ENCODE results near the gene SGCG.

Gene SGCG

DNA sequence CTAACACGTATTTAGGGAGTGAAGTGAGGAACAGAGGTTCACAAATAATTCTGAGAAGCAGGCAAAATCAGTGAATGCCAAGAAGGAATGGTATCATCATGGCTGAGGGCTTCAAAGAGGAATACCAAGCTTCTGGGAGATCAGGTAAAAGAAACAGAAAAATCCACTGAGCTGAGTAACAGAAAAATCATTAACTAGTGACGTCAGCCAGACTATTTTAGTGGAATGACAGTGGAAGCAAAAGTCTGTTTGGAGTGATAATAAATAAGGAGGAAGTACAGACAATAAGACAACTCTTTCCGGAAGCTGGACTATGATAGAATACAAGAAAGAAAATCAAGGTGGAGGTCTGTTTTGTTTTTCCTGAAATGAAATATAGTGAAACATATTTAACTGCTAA is 169.2 kb downstream of the SGCG start:
- peaks cover 53% of the 10 kb centered on the region for H3K36me3 ChIP-seq (replicated peaks)
- TF ChIP-seq, protein P1, sequence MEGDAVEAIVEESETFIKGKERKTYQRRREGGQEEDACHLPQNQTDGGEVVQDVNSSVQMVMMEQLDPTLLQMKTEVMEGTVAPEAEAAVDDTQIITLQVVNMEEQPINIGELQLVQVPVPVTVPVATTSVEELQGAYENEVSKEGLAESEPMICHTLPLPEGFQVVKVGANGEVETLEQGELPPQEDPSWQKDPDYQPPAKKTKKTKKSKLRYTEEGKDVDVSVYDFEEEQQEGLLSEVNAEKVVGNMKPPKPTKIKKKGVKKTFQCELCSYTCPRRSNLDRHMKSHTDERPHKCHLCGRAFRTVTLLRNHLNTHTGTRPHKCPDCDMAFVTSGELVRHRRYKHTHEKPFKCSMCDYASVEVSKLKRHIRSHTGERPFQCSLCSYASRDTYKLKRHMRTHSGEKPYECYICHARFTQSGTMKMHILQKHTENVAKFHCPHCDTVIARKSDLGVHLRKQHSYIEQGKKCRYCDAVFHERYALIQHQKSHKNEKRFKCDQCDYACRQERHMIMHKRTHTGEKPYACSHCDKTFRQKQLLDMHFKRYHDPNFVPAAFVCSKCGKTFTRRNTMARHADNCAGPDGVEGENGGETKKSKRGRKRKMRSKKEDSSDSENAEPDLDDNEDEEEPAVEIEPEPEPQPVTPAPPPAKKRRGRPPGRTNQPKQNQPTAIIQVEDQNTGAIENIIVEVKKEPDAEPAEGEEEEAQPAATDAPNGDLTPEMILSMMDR (IDR thresholded peaks at IDR 0.05; ENCODE audit: low read depth, low read length, missing control alignments) = no peak
- DNase-seq = no peak
- no peak overlapping the region for H3K4me3 ChIP-seq (ENCODE audit: low read depth, low read length)
- in situ Hi-C loops (cut with HindIII; ENCODE audit: low pct_ligation_motif_present, low sequenced_read_pairs) = no loop called here
- no peak overlapping the region for H3K27ac ChIP-seq
- H3K27me3 ChIP-seq (replicated peaks) = no peaks in the 10 kb centered on the region

DNA sequence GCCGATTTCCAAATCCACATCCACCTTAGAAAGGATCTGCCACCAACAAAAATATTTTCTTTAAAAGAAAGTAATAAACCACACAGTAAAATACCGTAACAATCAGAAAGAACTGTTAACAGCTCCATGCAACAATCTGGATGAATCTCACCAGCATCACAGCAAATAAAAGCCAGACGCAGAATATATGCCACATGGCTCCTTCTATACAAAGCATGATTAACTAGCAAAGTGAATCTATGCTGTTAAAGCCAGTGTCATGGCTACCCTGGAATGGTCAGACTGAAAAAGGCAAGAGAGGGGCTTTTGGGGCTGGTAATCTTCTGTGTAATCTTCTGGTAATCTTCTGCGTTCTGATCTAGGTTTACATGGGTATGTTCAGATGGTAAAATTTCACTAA is 171.4 kb downstream of the SGCG start:
- Histone ChIP-seq H3K27ac (no peak overlapping the region), H3K27me3 (replicated peaks) (no peaks in the 10 kb centered on the region), H3K4me3 (ENCODE audit: low read depth, low read length) (no peak overlapping the region), H3K36me3 (replicated peaks) (peaks cover 64% of the 10 kb centered on the region)
- TF ChIP-seq, protein P1 (IDR thresholded peaks at IDR 0.05; ENCODE audit: low read depth, low read length, missing control alignments) = no peak
- in situ Hi-C loops (cut with HindIII; ENCODE audit: low pct_ligation_motif_present, low sequenced_read_pairs) = no loop called here
- DNase-seq = no peak

DNA sequence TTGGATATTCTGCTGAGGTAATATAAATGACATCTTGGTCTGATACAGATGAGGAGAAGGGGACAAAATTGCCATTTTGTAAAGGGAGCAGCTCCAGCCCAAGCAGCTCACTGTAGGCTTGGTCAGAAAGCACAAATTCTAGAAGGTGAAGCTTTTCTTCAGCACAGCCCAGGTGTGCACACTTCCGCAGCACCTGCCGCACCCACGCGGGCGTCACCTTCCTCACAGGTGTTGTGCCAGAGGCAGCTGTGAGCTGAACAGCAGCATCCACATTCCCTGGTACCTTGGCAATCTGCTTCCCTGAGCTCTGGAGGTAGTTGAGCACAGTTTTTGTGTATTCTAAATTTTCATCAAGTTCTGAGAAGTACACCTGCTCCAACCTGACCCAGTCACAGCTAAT is 173.7 kb downstream of the SGCG start:
- no peak for DNase-seq
- Histone ChIP-seq H3K4me3 (ENCODE audit: low read depth, low read length) (no peak overlapping the region), H3K27me3 (replicated peaks) (no peaks in the 10 kb centered on the region), H3K36me3 (replicated peaks) (peaks cover 64% of the 10 kb centered on the region), H3K27ac (no peak overlapping the region)
- in situ Hi-C loops (cut with HindIII; ENCODE audit: low pct_ligation_motif_present, low sequenced_read_pairs) = no loop called here
- TF ChIP-seq, protein P1 (IDR thresholded peaks at IDR 0.05; ENCODE audit: low read depth, low read length, missing control alignments) = no peak

DNA sequence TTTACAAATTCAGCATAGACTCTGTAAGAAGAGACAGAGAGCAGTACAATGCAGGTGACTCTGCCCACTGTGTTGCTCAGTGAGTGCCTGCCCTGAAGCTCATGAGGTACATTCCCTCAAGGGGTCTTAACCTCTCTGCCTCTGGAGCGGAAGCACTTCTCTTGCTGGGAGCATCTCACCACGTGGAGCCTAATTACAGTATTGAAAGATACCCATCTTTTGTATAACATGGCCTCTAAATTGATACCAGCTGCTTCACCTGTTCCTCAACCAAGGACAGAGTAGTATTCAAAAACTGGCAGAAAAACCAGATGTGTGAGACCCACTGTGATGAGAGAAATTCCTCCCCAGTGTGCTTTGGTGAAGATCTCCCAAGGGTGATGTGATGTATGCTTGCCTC is 175.6 kb downstream of the SGCG start:
- in situ Hi-C loops (cut with HindIII; ENCODE audit: low pct_ligation_motif_present, low sequenced_read_pairs) = no loop called here
- Histone ChIP-seq H3K27me3 (replicated peaks) (no peaks in the 10 kb centered on the region), H3K36me3 (replicated peaks) (peaks cover 63% of the 10 kb centered on the region), H3K27ac (no peak overlapping the region), H3K4me3 (ENCODE audit: low read depth, low read length) (no peak overlapping the region)
- DNase-seq = no peak
- TF ChIP-seq, protein P1 (IDR thresholded peaks at IDR 0.05; ENCODE audit: low read depth, low read length, missing control alignments) = no peak

DNA sequence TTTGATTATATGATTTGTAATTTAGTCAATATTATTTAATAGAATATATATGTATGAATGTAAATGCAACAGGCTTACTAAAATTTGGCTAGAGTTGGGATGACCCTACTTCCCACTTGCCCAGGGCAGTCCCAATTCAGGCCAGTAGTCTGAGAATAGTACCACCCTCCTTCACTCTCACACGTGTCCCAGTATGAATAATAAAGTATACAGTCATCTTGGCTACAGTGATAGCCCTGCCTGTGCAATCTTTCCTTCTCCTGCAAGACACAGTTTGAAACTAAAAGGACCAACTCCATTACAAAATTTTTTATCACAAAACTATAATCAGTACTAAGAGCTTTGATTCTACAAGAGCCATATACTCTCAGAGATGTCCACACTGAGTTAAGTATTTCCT is 176.6 kb downstream of the SGCG start:
- peaks cover 56% of the 10 kb centered on the region for H3K36me3 ChIP-seq (replicated peaks)
- peak; percentile 21 for DNase-seq
- H3K27ac ChIP-seq = no peak overlapping the region
- in situ Hi-C loops (cut with HindIII; ENCODE audit: low pct_ligation_motif_present, low sequenced_read_pairs) = no loop called here
- no peak overlapping the region for H3K4me3 ChIP-seq (ENCODE audit: low read depth, low read length)
- no peaks in the 10 kb centered on the region for H3K27me3 ChIP-seq (replicated peaks)
- TF ChIP-seq, protein P1 (IDR thresholded peaks at IDR 0.05; ENCODE audit: low read depth, low read length, missing control alignments) = no peak

DNA sequence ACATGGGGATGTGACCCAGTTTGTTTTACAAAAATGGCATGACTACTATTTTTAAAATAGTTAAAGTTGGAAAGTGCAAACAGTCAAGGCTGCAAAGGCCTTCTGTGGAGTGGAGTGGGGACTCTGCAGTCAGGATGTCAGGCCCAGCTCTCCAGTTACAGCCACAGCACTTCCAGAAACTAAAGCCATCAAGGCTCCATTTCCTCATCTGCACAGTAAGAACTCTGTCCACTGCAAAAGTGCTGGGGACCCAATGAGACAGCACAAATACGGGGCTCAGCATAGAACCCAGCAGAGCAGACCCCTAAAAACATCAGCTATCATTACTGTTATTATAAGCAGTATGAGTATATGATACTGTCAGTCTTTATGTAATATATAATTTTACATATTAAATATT is 179.1 kb downstream of the SGCG start:
- Histone ChIP-seq H3K27ac (no peak overlapping the region), H3K4me3 (ENCODE audit: low read depth, low read length) (no peak overlapping the region), H3K27me3 (replicated peaks) (no peaks in the 10 kb centered on the region), H3K36me3 (replicated peaks) (peaks cover 61% of the 10 kb centered on the region)
- in situ Hi-C loops (cut with HindIII; ENCODE audit: low pct_ligation_motif_present, low sequenced_read_pairs) = no loop called here
- TF ChIP-seq, protein P1 (IDR thresholded peaks at IDR 0.05; ENCODE audit: low read depth, low read length, missing control alignments) = no peak
- no peak for DNase-seq

All from brain microvascular endothelial cell (primary cell).